ENCODE data around the gene GIPC2. TPM values are rescaled to one million over a fixed set of nuclear protein-coding genes. Genes with fewer than 3 reads are reported as not detected.
"Not testable (repeated sequence)": the region's sequence is repeated elsewhere in the genome, so short reads cannot be mapped to it uniquely, and the experiment has no call there.

GIPC2 gene
- polyA plus RNA-seq, 3 donors: not detected

DNA sequence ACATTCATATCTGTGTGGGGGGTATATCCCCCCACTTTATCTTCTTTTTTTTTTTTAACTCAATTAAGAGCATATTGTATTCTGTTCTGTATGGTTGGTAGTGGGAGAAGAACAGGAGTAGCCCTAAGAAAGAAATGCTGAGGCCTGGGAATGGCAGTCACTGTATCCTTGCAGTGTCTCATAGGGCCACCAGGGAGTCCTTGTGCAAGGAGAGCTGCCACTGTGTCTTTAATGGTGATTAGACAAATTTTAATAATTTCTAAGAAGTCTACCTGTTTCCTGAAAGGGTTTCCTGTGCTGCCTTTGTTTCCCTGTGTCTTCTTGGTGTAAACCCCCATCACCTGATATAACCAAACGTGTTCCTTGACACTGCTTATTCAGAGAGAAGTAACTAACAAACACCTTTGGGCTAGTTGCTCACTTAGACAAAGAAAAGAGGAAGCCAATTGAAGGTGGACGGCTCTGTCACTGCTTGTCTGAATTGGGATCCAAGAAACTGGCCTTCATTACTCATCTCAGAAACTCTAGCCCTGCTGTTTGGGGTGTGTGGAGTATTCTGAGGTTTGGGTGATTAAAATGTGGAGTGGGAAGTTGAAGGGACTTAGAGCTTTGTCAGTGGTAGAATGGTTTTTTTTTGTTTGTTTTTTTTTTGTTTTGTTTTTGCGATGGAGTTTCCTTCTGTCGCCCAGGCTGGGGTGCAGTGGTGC lies 15.2 kb downstream of the GIPC2 start:
- no peaks in the 10 kb centered on the region for H3K36me3 ChIP-seq (replicated peaks in 1 of 2; ENCODE audit: control insufficient read depth in 1 of 2, insufficient read depth in 2 of 2, low read length in 2 of 2)
- H3K4me1 Mint-ChIP-seq: no peaks in the 10 kb centered on the region
- no peaks in the 10 kb centered on the region for H4K20me1 ChIP-seq (ENCODE audit: insufficient read depth, low read length)
- no peak overlapping the region for H3K4me2 ChIP-seq (replicated peaks; ENCODE audit: extremely low read depth, low read length, poor library complexity, severe bottlenecking)
- no peaks in the 10 kb centered on the region for H3K4me1 ChIP-seq (ENCODE audit: control insufficient read depth in 1 of 2, insufficient read depth in 2 of 2, low read length in 2 of 2)
- H3K9me3 ChIP-seq (replicated peaks in 1 of 2; ENCODE audit: control insufficient read depth in 1 of 2, insufficient read depth in 1 of 2, low read length in 2 of 2): no peaks in the 10 kb centered on the region
- intact Hi-C loops (cut with micrococcal nuclease): no loop called here
- H3K79me2 ChIP-seq (ENCODE audit: insufficient read depth, low read length): no peaks in the 10 kb centered on the region
- H3K36me3 Mint-ChIP-seq: no peaks in the 10 kb centered on the region
- DNase-seq: no peak
- H3K27ac Mint-ChIP-seq: peak overlapping the region in 1 of 7 donors; percentile 38
- H3K4me3 Mint-ChIP-seq: no peak overlapping the region
- no peak overlapping the region for H3K4me3 ChIP-seq (replicated peaks in 1 of 3; ENCODE audit: low read depth in 2 of 3, low read length in 3 of 3)
- TF ChIP-seq, protein P1, sequence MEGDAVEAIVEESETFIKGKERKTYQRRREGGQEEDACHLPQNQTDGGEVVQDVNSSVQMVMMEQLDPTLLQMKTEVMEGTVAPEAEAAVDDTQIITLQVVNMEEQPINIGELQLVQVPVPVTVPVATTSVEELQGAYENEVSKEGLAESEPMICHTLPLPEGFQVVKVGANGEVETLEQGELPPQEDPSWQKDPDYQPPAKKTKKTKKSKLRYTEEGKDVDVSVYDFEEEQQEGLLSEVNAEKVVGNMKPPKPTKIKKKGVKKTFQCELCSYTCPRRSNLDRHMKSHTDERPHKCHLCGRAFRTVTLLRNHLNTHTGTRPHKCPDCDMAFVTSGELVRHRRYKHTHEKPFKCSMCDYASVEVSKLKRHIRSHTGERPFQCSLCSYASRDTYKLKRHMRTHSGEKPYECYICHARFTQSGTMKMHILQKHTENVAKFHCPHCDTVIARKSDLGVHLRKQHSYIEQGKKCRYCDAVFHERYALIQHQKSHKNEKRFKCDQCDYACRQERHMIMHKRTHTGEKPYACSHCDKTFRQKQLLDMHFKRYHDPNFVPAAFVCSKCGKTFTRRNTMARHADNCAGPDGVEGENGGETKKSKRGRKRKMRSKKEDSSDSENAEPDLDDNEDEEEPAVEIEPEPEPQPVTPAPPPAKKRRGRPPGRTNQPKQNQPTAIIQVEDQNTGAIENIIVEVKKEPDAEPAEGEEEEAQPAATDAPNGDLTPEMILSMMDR (IDR thresholded peaks at IDR 0.05): no peak
- H2AFZ ChIP-seq (ENCODE audit: insufficient read depth, low read depth, low read length, poor library complexity, severe bottlenecking): no peak overlapping the region
- H3K27ac ChIP-seq (ENCODE audit: low read depth in 1 of 2, low read length in 2 of 2): no peak overlapping the region
- peaks cover 0 to 1% (median 0%) of the 10 kb centered on the region in 7 donors for H3K9me3 Mint-ChIP-seq
- H3K27me3 Mint-ChIP-seq (ENCODE audit: low read depth in 3 of 3): peaks cover 2 to 3% (median 2%) of the 10 kb centered on the region in 3 donors
- no peak overlapping the region for H3K9ac ChIP-seq (ENCODE audit: insufficient read depth, low read length, poor library complexity, severe bottlenecking)
- 80% methylated on average over 1 of the region's 4 CpGs for WGBS (ENCODE audit: insufficient coverage)
- H3K27me3 ChIP-seq (ENCODE audit: control insufficient read depth in 2 of 2, insufficient read depth in 2 of 2, low read length in 2 of 2): no peaks in the 10 kb centered on the region

GRCh38 chr1:78061825-78062523 lies 16.2 kb downstream of the GIPC2 start:
- H3K27me3 ChIP-seq (ENCODE audit: control insufficient read depth in 2 of 2, insufficient read depth in 2 of 2, low read length in 2 of 2): no peaks in the 10 kb centered on the region
- no peaks in the 10 kb centered on the region for H3K4me1 Mint-ChIP-seq
- intact Hi-C loops (cut with micrococcal nuclease): no loop called here
- H3K4me3 ChIP-seq (replicated peaks in 1 of 3; ENCODE audit: low read depth in 2 of 3, low read length in 3 of 3): no peak overlapping the region
- H3K4me3 Mint-ChIP-seq: no peak overlapping the region
- H3K27ac ChIP-seq (ENCODE audit: low read depth in 1 of 2, low read length in 2 of 2): no peak overlapping the region
- no peak for DNase-seq
- H3K79me2 ChIP-seq (ENCODE audit: insufficient read depth, low read length): no peaks in the 10 kb centered on the region
- H2AFZ ChIP-seq (ENCODE audit: insufficient read depth, low read depth, low read length, poor library complexity, severe bottlenecking): no peak overlapping the region
- H3K36me3 ChIP-seq (replicated peaks in 1 of 2; ENCODE audit: control insufficient read depth in 1 of 2, insufficient read depth in 2 of 2, low read length in 2 of 2): no peaks in the 10 kb centered on the region
- TF ChIP-seq, protein P1 (IDR thresholded peaks at IDR 0.05): no peak
- peaks cover 0 to 1% (median 0%) of the 10 kb centered on the region in 7 donors for H3K9me3 Mint-ChIP-seq
- no peak overlapping the region for H3K4me2 ChIP-seq (replicated peaks; ENCODE audit: extremely low read depth, low read length, poor library complexity, severe bottlenecking)
- H4K20me1 ChIP-seq (ENCODE audit: insufficient read depth, low read length): no peaks in the 10 kb centered on the region
- H3K9ac ChIP-seq (ENCODE audit: insufficient read depth, low read length, poor library complexity, severe bottlenecking): no peak overlapping the region
- H3K27ac Mint-ChIP-seq: no peak overlapping the region
- H3K36me3 Mint-ChIP-seq: no peaks in the 10 kb centered on the region
- 100% methylated on average over 1 of the region's 2 CpGs for whole genome bisulfite sequencing (ENCODE audit: insufficient coverage)
- peaks cover 2 to 3% (median 2%) of the 10 kb centered on the region in 3 donors for H3K27me3 Mint-ChIP-seq (ENCODE audit: low read depth in 3 of 3)
- H3K9me3 ChIP-seq (replicated peaks in 1 of 2; ENCODE audit: control insufficient read depth in 1 of 2, insufficient read depth in 1 of 2, low read length in 2 of 2): no peaks in the 10 kb centered on the region
- no peaks in the 10 kb centered on the region for H3K4me1 ChIP-seq (ENCODE audit: control insufficient read depth in 1 of 2, insufficient read depth in 2 of 2, low read length in 2 of 2)

DNA sequence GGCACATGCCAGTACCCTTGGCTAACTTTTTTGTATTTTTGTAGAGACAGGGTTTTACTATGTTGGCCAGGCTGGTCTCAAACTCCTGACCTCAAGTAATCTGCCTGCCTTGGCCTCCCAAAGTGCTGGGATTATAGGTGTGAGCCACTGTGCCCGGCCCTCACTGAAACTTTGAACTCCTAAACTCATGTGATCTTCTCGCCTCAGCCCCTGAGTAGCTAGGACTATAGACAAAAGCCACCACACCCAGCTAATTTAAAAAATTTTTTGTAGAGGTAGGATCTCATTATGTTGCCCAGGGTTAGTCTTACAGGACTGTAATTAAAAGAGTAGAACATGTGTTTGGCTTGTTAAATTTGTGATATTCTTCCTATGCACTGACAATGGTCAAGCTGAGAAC lies 19.1 kb downstream of the GIPC2 start:
- intact Hi-C loops (cut with micrococcal nuclease); H4K20me1 ChIP-seq (ENCODE audit: insufficient read depth, low read length); H3K9me3 Mint-ChIP-seq; H3K9ac ChIP-seq (ENCODE audit: insufficient read depth, low read length, poor library complexity, severe bottlenecking); H3K4me3 Mint-ChIP-seq; H3K27ac Mint-ChIP-seq; H3K4me2 ChIP-seq (replicated peaks; ENCODE audit: extremely low read depth, low read length, poor library complexity, severe bottlenecking); H3K4me1 Mint-ChIP-seq; H3K36me3 Mint-ChIP-seq; H3K79me2 ChIP-seq (ENCODE audit: insufficient read depth, low read length); H3K36me3 ChIP-seq (replicated peaks in 1 of 2; ENCODE audit: control insufficient read depth in 1 of 2, insufficient read depth in 2 of 2, low read length in 2 of 2); H2AFZ ChIP-seq (ENCODE audit: insufficient read depth, low read depth, low read length, poor library complexity, severe bottlenecking); H3K27me3 Mint-ChIP-seq (ENCODE audit: low read depth in 3 of 3); H3K27ac ChIP-seq (ENCODE audit: low read depth in 1 of 2, low read length in 2 of 2); H3K4me1 ChIP-seq (ENCODE audit: control insufficient read depth in 1 of 2, insufficient read depth in 2 of 2, low read length in 2 of 2); DNase-seq; H3K9me3 ChIP-seq (replicated peaks in 1 of 2; ENCODE audit: control insufficient read depth in 1 of 2, insufficient read depth in 1 of 2, low read length in 2 of 2); H3K4me3 ChIP-seq (replicated peaks in 1 of 3; ENCODE audit: low read depth in 2 of 3, low read length in 3 of 3); H3K27me3 ChIP-seq (ENCODE audit: control insufficient read depth in 2 of 2, insufficient read depth in 2 of 2, low read length in 2 of 2): not testable (repeated sequence)
- WGBS (ENCODE audit: insufficient coverage): no CpG with 5 or more reads among the region's 2 CpGs
